H1 (cell line): ENCODE measurements around the gene CCDC197. TPM values are rescaled to one million over a fixed set of nuclear protein-coding genes. Genes with fewer than 3 reads are reported as not detected.

Source experiments
- CTCF ChIA-PET: fragments of 300-600 bp; sonication (Branson Sonifier 250); formaldehyde crosslinking; loops from one replicate; lab custom pipeline; 2021; ENCODE audit not compliant: partially characterized antibody; lab: Charles Lee
- POLR2A ChIA-PET: fragments of 300-600 bp; sonication (Branson Sonifier 250); formaldehyde crosslinking; loops from one replicate; lab custom pipeline; 2021; ENCODE audit warnings: inconsistent platforms; ENCODE audit not compliant: partially characterized antibody; lab: Charles Lee
- DNase-seq, 2 experiments: peaks; one replicate each; pipeline versions ENCODE4 v3.0.0 to v3.0.0-alpha.2; 2010 to 2022; ENCODE audit warnings: low spot score in 2 of 2, low read depth in 1 of 2, mixed read lengths in 1 of 2
- FAIRE-seq: peaks from 2 replicates; lab custom pipeline; 2011; peaks lifted over from hg19 to GRCh38; lab: Jason Lieb, UNC
- H2AFZ ChIP-seq: 2 replicates; pipeline ENCODE4 v1.8.1; 2012; ENCODE audit warnings: low read length, inconsistent platforms
- H2AK5ac ChIP-seq: 2 replicates; pipeline ENCODE4 v1.6.1; 2013; ENCODE audit warnings: low read depth, low read length
- H2BK120ac ChIP-seq: replicated peaks from 2 replicates; pipeline ENCODE3; 2013; ENCODE audit warnings: low read depth, low read length, inconsistent platforms
- H2BK12ac ChIP-seq: 2 replicates; pipeline ENCODE4 v1.6.1; 2013; ENCODE audit warnings: low read depth, low read length
- H2BK15ac ChIP-seq: 2 replicates; pipeline ENCODE4 v1.6.1; 2013; ENCODE audit warnings: low read length
- H2BK20ac ChIP-seq: 2 replicates; pipeline ENCODE4 v1.6.1; 2013; ENCODE audit warnings: low read length
- H2BK5ac ChIP-seq: 2 replicates; pipeline ENCODE4 v1.6.1; 2013; ENCODE audit warnings: low read depth, low read length
- H3K14ac ChIP-seq: 2 replicates; pipeline ENCODE4 v1.6.1; 2013; ENCODE audit warnings: inconsistent platforms; ENCODE audit not compliant: insufficient read length
- H3K18ac ChIP-seq: 2 replicates; pipeline ENCODE4 v1.6.1; 2013; ENCODE audit warnings: low read length; ENCODE audit errors: extremely low read depth
- H3K23ac ChIP-seq: 2 replicates; pipeline ENCODE4 v1.6.1; 2013; ENCODE audit warnings: inconsistent platforms; ENCODE audit not compliant: insufficient read length
- H3K23me2 ChIP-seq: 2 replicates; pipeline ENCODE4 v1.6.1; 2013; ENCODE audit warnings: low read depth, low read length
- H3K27ac ChIP-seq: 2 replicates; pipeline ENCODE4 v1.6.1; 2011; ENCODE audit warnings: low read depth, low read length, inconsistent platforms
- H3K27me3 ChIP-seq, 4 experiments: replicated peaks in 1 of 4; 1 replicate in 1 of 4; 2 replicates in 3 of 4; pipeline versions ENCODE4 v1.6.1 to v1.8.1; 2011 to 2013; ENCODE audit warnings: low read length in 3 of 4, mild to moderate bottlenecking in 3 of 4, inconsistent platforms in 2 of 4, mixed read lengths in 2 of 4, moderate library complexity in 1 of 4; ENCODE audit not compliant: control insufficient read depth in 3 of 4, insufficient read depth in 3 of 4; ENCODE audit errors: extremely low read depth in 1 of 4
- H3K36me3 ChIP-seq, 4 experiments: 2 replicates each; pipeline versions ENCODE4 v1.6.1 to v1.8.1; 2011 to 2013; ENCODE audit warnings: mild to moderate bottlenecking in 4 of 4, low read length in 3 of 4, moderate library complexity in 2 of 4, control low read depth in 1 of 4, inconsistent platforms in 1 of 4; ENCODE audit not compliant: insufficient read depth in 4 of 4, control insufficient read depth in 2 of 4
- H3K4ac ChIP-seq: replicated peaks from 2 replicates; pipeline ENCODE3; 2013; ENCODE audit warnings: low read length, low read depth, mixed read lengths, inconsistent platforms; ENCODE audit not compliant: insufficient read length
- H3K4me1 ChIP-seq, 4 experiments: replicated peaks in 1 of 4; 1 replicate in 1 of 4; 2 replicates in 3 of 4; pipeline versions ENCODE4 v1.6.1 to v1.8.1; 2011 to 2013; ENCODE audit warnings: low read length in 3 of 4, inconsistent platforms in 2 of 4, mixed read lengths in 1 of 4; ENCODE audit not compliant: insufficient read depth in 4 of 4, control insufficient read depth in 3 of 4
- H3K4me2 ChIP-seq, 2 experiments: 2 replicates each; pipeline versions ENCODE4 v1.6.1 to v1.8.1; 2011 to 2013; ENCODE audit warnings: low read depth in 2 of 2, low read length in 2 of 2, control low read depth in 1 of 2, inconsistent platforms in 1 of 2, mild to moderate bottlenecking in 1 of 2; ENCODE audit not compliant: insufficient read depth in 1 of 2
- H3K4me3 ChIP-seq, 4 experiments: fragments of 200-600, 300-600 bp in 1 of 4; sonication (generic), shearing (Covaris generic), sonication (Bioruptor Twin) in 1 of 4; 2 replicates each; pipeline versions ENCODE4 v1.5.1 to v1.8.1; 2011 to 2016; ENCODE audit warnings: low read length in 4 of 4, low read depth in 3 of 4, control low read depth in 2 of 4, inconsistent platforms in 2 of 4, mild to moderate bottlenecking in 2 of 4, mixed read lengths in 1 of 4, moderate library complexity in 1 of 4; ENCODE audit not compliant: insufficient read depth in 2 of 4; ENCODE audit errors: extremely low read depth in 1 of 4
- H3K56ac ChIP-seq: replicated peaks from 2 replicates; pipeline ENCODE3; 2013; ENCODE audit warnings: low read depth, mild to moderate bottlenecking, mixed read lengths, low read length, inconsistent platforms; ENCODE audit not compliant: insufficient read length
- H3K79me1 ChIP-seq: 2 replicates; pipeline ENCODE4 v1.6.1; 2013; ENCODE audit warnings: low read depth, low read length, control low read depth
- H3K79me2 ChIP-seq, 2 experiments: 2 replicates each; pipeline versions ENCODE4 v1.6.1 to v1.8.1; 2012 to 2013; ENCODE audit warnings: low read length in 2 of 2, mild to moderate bottlenecking in 2 of 2, inconsistent platforms in 1 of 2; ENCODE audit not compliant: insufficient read depth in 2 of 2, control insufficient read depth in 1 of 2
- H3K9ac ChIP-seq, 4 experiments: replicated peaks in 1 of 4; 1 replicate in 1 of 4; 2 replicates in 3 of 4; pipeline versions ENCODE4 v1.6.1 to v1.8.1; 2011 to 2013; ENCODE audit warnings: low read depth in 3 of 4, low read length in 3 of 4, control low read depth in 2 of 4, mild to moderate bottlenecking in 2 of 4, moderate library complexity in 2 of 4, inconsistent platforms in 1 of 4; ENCODE audit errors: extremely low read depth in 1 of 4
- H3K9me3 ChIP-seq, 2 experiments: 2 replicates each; pipeline versions ENCODE4 v1.6.1 to v1.8.1; 2012 to 2013; ENCODE audit warnings: mild to moderate bottlenecking in 2 of 2, moderate library complexity in 2 of 2, control low read depth in 1 of 2, inconsistent platforms in 1 of 2, low read depth in 1 of 2, low read length in 1 of 2, mixed read lengths in 1 of 2; ENCODE audit not compliant: insufficient read depth in 2 of 2
- H4K20me1 ChIP-seq, 2 experiments: replicated peaks in 1 of 2; 2 replicates each; pipeline versions ENCODE3 to v1.8.1; 2011 to 2013; ENCODE audit warnings: inconsistent platforms in 2 of 2, low read length in 2 of 2, mild to moderate bottlenecking in 1 of 2; ENCODE audit not compliant: insufficient read depth in 2 of 2, control insufficient read depth in 1 of 2
- H4K5ac ChIP-seq: 2 replicates; pipeline ENCODE4 v1.6.1; 2013; ENCODE audit warnings: low read length, low read depth, mixed read lengths, inconsistent platforms; ENCODE audit not compliant: insufficient read length
- H4K8ac ChIP-seq: 2 replicates; pipeline ENCODE4 v1.8.0; 2013; ENCODE audit warnings: mild to moderate bottlenecking, moderate library complexity, low read length, inconsistent platforms; ENCODE audit not compliant: insufficient read depth; ENCODE audit errors: extremely low read depth
- H4K91ac ChIP-seq: replicated peaks from 2 replicates; pipeline ENCODE3; 2013; ENCODE audit warnings: low read length, mixed read lengths, inconsistent platforms; ENCODE audit not compliant: insufficient read length
- CTBP2 ChIP-seq: IDR thresholded peaks from 2 replicates; pipeline ENCODE4 v1.7.0; 2011; ENCODE audit warnings: borderline replicate concordance, mild to moderate bottlenecking, moderate library complexity, mixed read lengths, low read length; ENCODE audit not compliant: insufficient read depth, insufficient read length
- KDM1A ChIP-seq: fragments of 200-600, 300-600 bp; sonication (generic); IDR thresholded peaks from 2 replicates; pipeline ENCODE4 v1.7.1; 2016; ENCODE audit warnings: mild to moderate bottlenecking, low read length, borderline replicate concordance
- WGBS, 2 experiments: shearing (Covaris generic) in 1 of 2; methylation state at CpG; one replicate each; pipeline versions ENCODE4 v1.1.6 to v1.1.7; 2013 to 2015; ENCODE audit warnings: low lambda C conversion rate in 2 of 2, mixed read lengths in 2 of 2, inconsistent platforms in 1 of 2, low coverage in 1 of 2, missing lambda C conversion rate in 1 of 2; ENCODE audit not compliant: insufficient replicate concordance in 2 of 2, insufficient coverage in 1 of 2, insufficient read length in 1 of 2; ENCODE audit errors: extremely low coverage in 1 of 2, missing lambda C conversion rate in 1 of 2; 5-methylcytosine and 5-hydroxymethylcytosine counted together
- polyA plus RNA-seq, 7 experiments: library from polyadenylated mRNA; depleted of rRNA in 3 of 7; stranded (reverse) in 5 of 7; unstranded in 2 of 7; fragments of >200 nt in 5 of 7; fragments of 200-250 nt in 2 of 7; gene quantifications; 1 replicate in 5 of 7; 2 replicates in 1 of 7; 4 replicates in 1 of 7; pipeline versions ENCODE4 v1.2.1 to v1.2.3, GENCODE V29; 2011 to 2013; ENCODE audit warnings: missing spikeins in 2 of 7, mixed read lengths in 2 of 7
- total RNA-seq: library from RNA; stranded (reverse); fragmentation: NEBNext Ultra II Directional; extraction: Animal tissue kit (Norgen Biotek cat#: 25700); gene quantifications from 2 replicates; pipeline ENCODE4 v1.2.1, GENCODE V29; 2021

CCDC197 gene
- total and polyA plus RNA-seq, 2 of the 8 experiments (the other 6 are each of a cell fraction or from before 2014, with no cell fraction given): not detected

- Histone ChIP-seq H3K27ac (no peak overlapping the region), H3K4me3 (no peak overlapping the region), H3K36me3 (no peaks in the 10 kb centered on the region), H3K4ac (no peak overlapping the region), H3K14ac (no peak overlapping the region), H3K56ac (no peak overlapping the region), H3K79me1 (peaks cover 3% of the 10 kb centered on the region), H4K91ac (no peak overlapping the region), H3K27me3 (peaks cover 0 to 3% (median 3%) of the 10 kb centered on the region in 4 experiments; a peak in 2 of 7 replicates), H2BK15ac (no peak overlapping the region), H3K23ac (no peak overlapping the region), H2AK5ac (no peak overlapping the region), H4K8ac (no peak overlapping the region; the same call in 1 of the 2 replicates), H2BK20ac (no peak overlapping the region), H3K4me1 (peaks cover 2 to 8% (median 5%) of the 10 kb centered on the region in 4 experiments; a peak in 4 of 7 replicates), H3K18ac (no peak overlapping the region; the same call in 1 of the 2 replicates), H3K9ac (no peak overlapping the region), H3K9me3 (no peaks in the 10 kb centered on the region), H3K23me2 (peaks cover 5% of the 10 kb centered on the region; the same call in 1 of the 2 replicates), H2AFZ (no peak overlapping the region), H3K4me2 (no peak overlapping the region), H2BK12ac (no peak overlapping the region), H4K20me1 (no peaks in the 10 kb centered on the region), H4K5ac (no peak overlapping the region), H2BK5ac (no peak overlapping the region), H2BK120ac (no peak overlapping the region), H3K79me2 (no peaks in the 10 kb centered on the region)
- CTCF ChIA-PET: interaction anchor here (0.9 to 1.4 kb wide), 5 partner anchors 35 to 107 kb away, joined by 3 to 5 read pairs (median 3); no protein-coding TSS in a partner anchor
- TF ChIP-seq KDM1A (0 out of 2 replicates have a peak, but pooled peaks have one; percentile 35), CTBP2 (no peak)
- FAIRE-seq (no peak), DNase-seq (no peak)
- WGBS, 2 experiments: 90% methylated on average over 7 of the region's 7 CpGs; no CpG with 5 or more reads in 1 of the 2 experiments
- POLR2A ChIA-PET: no interaction called here
These were observed 32.6 kb downstream of the CCDC197 start for GRCh38 chr14:94029671-94030203.
